Thyroid gland (tissue), 4 donors: ENCODE results near the gene GARRE1.

Experiments
- POLR2A ChIP-seq, 2 donors: fragments of 450-650 bp; IDR thresholded peaks; one replicate each; pipeline ENCODE4 v1.6.1; 2017; ENCODE audit warnings: antibody characterized with exemption in 2 of 2, mild to moderate bottlenecking in 2 of 2, moderate library complexity in 1 of 2
- TF ChIP-seq, protein P1 (sequence below), 6 experiments: fragments of 200-600 bp in 3 of 6; fragments of 450-650 bp in 3 of 6; sonication (generic) in 3 of 6; IDR thresholded peaks; one replicate each; pipeline ENCODE4 v1.5.1; 2016 to 2019; ENCODE audit warnings: antibody characterized with exemption in 6 of 6, mild to moderate bottlenecking in 2 of 6, inconsistent platforms in 1 of 6, moderate library complexity in 1 of 6

DNA sequence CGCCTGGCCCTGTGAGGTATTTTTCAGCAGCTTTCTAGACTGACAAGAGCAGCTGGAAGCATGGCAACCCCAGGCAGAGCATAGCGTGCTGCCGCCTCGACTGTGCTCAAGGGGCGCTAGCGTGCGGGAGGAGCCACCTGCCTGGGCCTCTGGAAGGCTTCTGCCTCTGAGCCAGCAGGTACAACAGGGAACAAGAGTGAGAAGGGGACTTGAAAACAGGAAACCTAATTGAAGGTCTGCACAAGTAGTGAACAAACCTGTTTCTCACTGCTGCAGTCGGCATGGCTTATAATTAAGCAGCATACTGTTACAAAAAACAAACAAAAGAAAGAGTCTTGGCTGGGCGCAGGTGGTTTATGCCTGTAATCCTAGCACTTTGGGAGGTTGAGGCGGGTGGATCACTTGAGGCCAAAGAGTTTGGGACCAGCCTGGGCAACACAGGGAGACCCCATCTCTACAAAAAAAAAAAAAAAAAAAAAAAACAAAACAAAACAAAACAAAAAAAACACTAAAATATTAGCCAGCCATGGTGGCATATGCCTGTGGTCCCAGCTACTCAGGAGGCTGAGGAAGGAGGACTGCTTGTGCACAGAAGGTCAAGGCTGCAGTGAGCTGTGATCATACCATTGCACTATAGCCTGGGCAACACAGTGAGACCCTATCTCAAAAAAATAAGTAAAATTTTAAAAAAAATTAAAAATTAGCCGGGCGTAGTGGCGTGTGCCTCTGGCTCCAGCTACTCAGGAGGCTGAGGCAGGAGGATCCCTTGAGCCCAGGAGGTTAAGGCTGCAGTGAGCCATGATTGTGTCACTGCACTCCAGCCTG is 12.6 kb upstream of the GARRE1 start:
- TF ChIP-seq, protein P1, sequence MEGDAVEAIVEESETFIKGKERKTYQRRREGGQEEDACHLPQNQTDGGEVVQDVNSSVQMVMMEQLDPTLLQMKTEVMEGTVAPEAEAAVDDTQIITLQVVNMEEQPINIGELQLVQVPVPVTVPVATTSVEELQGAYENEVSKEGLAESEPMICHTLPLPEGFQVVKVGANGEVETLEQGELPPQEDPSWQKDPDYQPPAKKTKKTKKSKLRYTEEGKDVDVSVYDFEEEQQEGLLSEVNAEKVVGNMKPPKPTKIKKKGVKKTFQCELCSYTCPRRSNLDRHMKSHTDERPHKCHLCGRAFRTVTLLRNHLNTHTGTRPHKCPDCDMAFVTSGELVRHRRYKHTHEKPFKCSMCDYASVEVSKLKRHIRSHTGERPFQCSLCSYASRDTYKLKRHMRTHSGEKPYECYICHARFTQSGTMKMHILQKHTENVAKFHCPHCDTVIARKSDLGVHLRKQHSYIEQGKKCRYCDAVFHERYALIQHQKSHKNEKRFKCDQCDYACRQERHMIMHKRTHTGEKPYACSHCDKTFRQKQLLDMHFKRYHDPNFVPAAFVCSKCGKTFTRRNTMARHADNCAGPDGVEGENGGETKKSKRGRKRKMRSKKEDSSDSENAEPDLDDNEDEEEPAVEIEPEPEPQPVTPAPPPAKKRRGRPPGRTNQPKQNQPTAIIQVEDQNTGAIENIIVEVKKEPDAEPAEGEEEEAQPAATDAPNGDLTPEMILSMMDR (IDR thresholded peaks at IDR 0.05), result peak in 4 of 6 experiments; percentile 6 to 40 (median 26)
- TF ChIP-seq POLR2A (IDR thresholded peaks at IDR 0.05), result no peak
